Natural killer cell (primary cell): ENCODE measurements around the gene SCN11A. TPM values are rescaled to one million over a fixed set of nuclear protein-coding genes. Genes with fewer than 3 reads are reported as not detected.

Experiments
- ATAC-seq, 3 donors: fragments of 150-1000 bp in 2 of 3; fragments of 200-7000 bp in 1 of 3; cut with Tn5 transposase; 1 replicate in 1 of 3; 2 replicates in 2 of 3; pipeline ENCODE4 v1.10.0; 2021; ENCODE audit warnings: mild to moderate bottlenecking in 2 of 3, moderate library complexity in 2 of 3
- DNase-seq, 2 donors: peaks; one replicate each; pipeline versions ENCODE4 v3.0.0 to v3.0.0-alpha.2; 2013 to 2021; ENCODE audit warnings: mixed read lengths in 1 of 2
- H3K27ac ChIP-seq: one replicate; pipeline ENCODE4 v1.5.1; 2013; ENCODE audit warnings: mild to moderate bottlenecking, low read length
- H3K27me3 ChIP-seq: one replicate; pipeline ENCODE4 v1.6.1; 2013; ENCODE audit warnings: low read length; ENCODE audit not compliant: control insufficient read depth, insufficient read depth
- H3K36me3 ChIP-seq: one replicate; pipeline ENCODE4 v1.6.1; 2013; ENCODE audit warnings: low read length; ENCODE audit not compliant: control insufficient read depth, insufficient read depth
- H3K4me1 ChIP-seq: one replicate; pipeline ENCODE4 v1.6.1; 2013; ENCODE audit warnings: low read length; ENCODE audit not compliant: control insufficient read depth, insufficient read depth
- H3K4me3 ChIP-seq: one replicate; pipeline ENCODE4 v1.5.1; 2013; ENCODE audit warnings: low read length
- H3K9me3 ChIP-seq: one replicate; pipeline ENCODE4 v1.6.1; 2013; ENCODE audit warnings: low read length; ENCODE audit not compliant: control insufficient read depth, insufficient read depth
- H3K27ac Mint-ChIP-seq, 2 donors: one replicate each; pipeline ENCODE4 v1.8.0; 2022; ENCODE audit warnings: mild to moderate bottlenecking in 2 of 2, mixed read lengths in 2 of 2, moderate library complexity in 1 of 2
- H3K27me3 Mint-ChIP-seq, 2 donors: one replicate each; pipeline ENCODE4 v1.8.0; 2022; ENCODE audit warnings: low read depth in 2 of 2, mixed read lengths in 2 of 2
- H3K36me3 Mint-ChIP-seq: one replicate; pipeline ENCODE4 v1.8.0; 2022; ENCODE audit warnings: mixed read lengths
- H3K4me1 Mint-ChIP-seq, 2 donors: one replicate each; pipeline ENCODE4 v1.8.0; 2022; ENCODE audit warnings: mixed read lengths in 2 of 2
- H3K4me3 Mint-ChIP-seq: one replicate; pipeline ENCODE4 v1.8.0; 2022; ENCODE audit warnings: mild to moderate bottlenecking, moderate library complexity, mixed read lengths
- H3K9me3 Mint-ChIP-seq, 2 donors: one replicate each; pipeline ENCODE4 v1.8.0; 2022; ENCODE audit warnings: mixed read lengths in 2 of 2
- WGBS: methylation state at CpG from one replicate; pipeline ENCODE4 v1.1.7; 2013; ENCODE audit warnings: missing lambda C conversion rate; ENCODE audit not compliant: insufficient coverage; 5-methylcytosine and 5-hydroxymethylcytosine counted together
- intact Hi-C: fragments of 100-400 bp; cut with micrococcal nuclease; formaldehyde crosslinking; loops from one replicate; pipeline ENCODE4 v1.14.2; 2022
- total RNA-seq, 4 donors: library from RNA; stranded (reverse); fragments of 120-200 nt in 1 of 4; gene quantifications; one replicate each; pipeline versions ENCODE4 v1.2.3 to v1.2.4, GENCODE V29; 2013 to 2022
- TF ChIP-seq, protein P1 (sequence below): fragments of 200-600 bp; IDR thresholded peaks from one replicate; pipeline ENCODE4 v1.8.0; 2022; ENCODE audit warnings: antibody characterized with exemption

The SCN11A gene
- total RNA-seq, 3 donors from 2014 or later (not counting 1 experiment from before 2014, with no cell fraction given), result 0.07 to 0.08 TPM; not detected in 1

DNA sequence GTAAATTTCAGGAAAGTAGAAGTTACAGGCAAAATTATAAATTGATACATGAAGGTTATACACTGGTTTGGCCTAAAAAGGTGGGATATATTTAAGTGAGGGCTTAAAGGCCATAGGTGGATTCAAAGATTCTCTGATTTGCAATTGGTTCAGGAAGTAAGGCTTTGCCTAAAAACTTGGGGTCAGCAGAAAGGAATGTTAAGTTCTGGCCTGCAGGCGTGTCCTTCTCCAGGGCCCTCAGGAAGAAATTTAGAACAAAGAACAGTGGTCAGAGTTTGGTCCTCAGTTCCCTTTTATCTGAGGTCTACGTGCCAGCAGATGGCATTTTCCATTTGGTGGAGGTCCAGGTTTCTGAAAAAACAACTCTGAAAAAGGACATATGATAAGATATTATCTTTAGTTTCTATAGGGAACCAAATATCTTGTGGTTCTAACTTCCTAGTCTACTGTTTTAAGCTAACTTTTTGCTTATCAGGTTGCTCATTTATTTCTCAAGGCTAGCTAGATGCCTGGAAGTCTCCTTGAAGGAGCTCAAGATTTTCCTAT, 40.5 kb downstream of the SCN11A start:
- Mint-ChIP-seq H3K4me1 (no peaks in the 10 kb centered on the region), H3K27ac (no peak overlapping the region), H3K27me3 (peaks cover 12 to 56% of the 10 kb centered on the region in 2 donors), H3K9me3 (no peaks in the 10 kb centered on the region), H3K36me3 (no peaks in the 10 kb centered on the region), H3K4me3 (no peak overlapping the region)
- no peaks in the 10 kb centered on the region for H3K36me3 ChIP-seq
- no peak overlapping the region for H3K4me3 ChIP-seq
- no peaks in the 10 kb centered on the region for H3K9me3 ChIP-seq
- no peaks in the 10 kb centered on the region for H3K4me1 ChIP-seq
- TF ChIP-seq, protein P1, sequence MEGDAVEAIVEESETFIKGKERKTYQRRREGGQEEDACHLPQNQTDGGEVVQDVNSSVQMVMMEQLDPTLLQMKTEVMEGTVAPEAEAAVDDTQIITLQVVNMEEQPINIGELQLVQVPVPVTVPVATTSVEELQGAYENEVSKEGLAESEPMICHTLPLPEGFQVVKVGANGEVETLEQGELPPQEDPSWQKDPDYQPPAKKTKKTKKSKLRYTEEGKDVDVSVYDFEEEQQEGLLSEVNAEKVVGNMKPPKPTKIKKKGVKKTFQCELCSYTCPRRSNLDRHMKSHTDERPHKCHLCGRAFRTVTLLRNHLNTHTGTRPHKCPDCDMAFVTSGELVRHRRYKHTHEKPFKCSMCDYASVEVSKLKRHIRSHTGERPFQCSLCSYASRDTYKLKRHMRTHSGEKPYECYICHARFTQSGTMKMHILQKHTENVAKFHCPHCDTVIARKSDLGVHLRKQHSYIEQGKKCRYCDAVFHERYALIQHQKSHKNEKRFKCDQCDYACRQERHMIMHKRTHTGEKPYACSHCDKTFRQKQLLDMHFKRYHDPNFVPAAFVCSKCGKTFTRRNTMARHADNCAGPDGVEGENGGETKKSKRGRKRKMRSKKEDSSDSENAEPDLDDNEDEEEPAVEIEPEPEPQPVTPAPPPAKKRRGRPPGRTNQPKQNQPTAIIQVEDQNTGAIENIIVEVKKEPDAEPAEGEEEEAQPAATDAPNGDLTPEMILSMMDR, result no peak
- intact Hi-C loops, result no loop called here
- H3K27ac ChIP-seq, result no peak overlapping the region
- WGBS, result 33% methylated on average over 2 of the region's 2 CpGs
- DNase-seq, result no peak
- ATAC-seq, result no peak
- peaks cover 4% of the 10 kb centered on the region for H3K27me3 ChIP-seq

GRCh38 chr3:39005295-39005694, 46.4 kb downstream of the SCN11A start:
- Mint-ChIP-seq H3K4me1 (no peaks in the 10 kb centered on the region), H3K9me3 (no peaks in the 10 kb centered on the region), H3K4me3 (no peak overlapping the region), H3K27ac (no peak overlapping the region), H3K27me3 (peaks cover 17 to 25% of the 10 kb centered on the region in 2 donors), H3K36me3 (no peaks in the 10 kb centered on the region)
- Histone ChIP-seq H3K4me1 (no peaks in the 10 kb centered on the region), H3K9me3 (no peaks in the 10 kb centered on the region), H3K4me3 (no peak overlapping the region), H3K36me3 (no peaks in the 10 kb centered on the region), H3K27me3 (peaks cover 4% of the 10 kb centered on the region), H3K27ac (no peak overlapping the region)
- ATAC-seq (no peak), DNase-seq (no peak)
- TF ChIP-seq, protein P1, result no peak
- intact Hi-C loops, result no loop called here
- 61% methylated on average over 2 of the region's 2 CpGs for WGBS

Other genes starting within 250 kb of the SCN11A start
- not detected for gene SCN10A, start 235.7 kb downstream of the SCN11A start, total RNA-seq
- gene WDR48, start 72 bp upstream of the SCN11A start, total RNA-seq, result 100 to 1,000 TPM in 1 of 3 donors, 10 to 100 TPM in 2; 89.1 to 101 (median 91.5) TPM
- 10 to 100 TPM; 20.2 to 21.3 (median 20.8) TPM for gene GORASP1, start 55.7 kb upstream of the SCN11A start, total RNA-seq
- 1 to 10 TPM; 2.1 to 3.9 (median 2.4) TPM for gene TTC21A, start 55.7 kb upstream of the SCN11A start, total RNA-seq
- 100 to 1,000 TPM; 208 to 300 (median 253) TPM for gene CSRNP1, start 101.6 kb upstream of the SCN11A start, total RNA-seq
- gene XIRP1, start 140.7 kb upstream of the SCN11A start, total RNA-seq, result under 1 TPM; 0.14 to 0.40 (median 0.24) TPM
- gene CX3CR1, start 228.1 kb upstream of the SCN11A start, total RNA-seq, result 100 to 1,000 TPM; 203 to 459 (median 405) TPM